OCI-LY7 (cell line): Measurements from ENCODE around the gene ARMC9.

ENCODE experiments used
- EZH2phosphoT487 ChIP-seq: fragments of 200-600 bp; sonication (generic); IDR thresholded peaks from 2 replicates; pipeline ENCODE4 v1.6.1; 2018; ENCODE audit warnings: low read depth, borderline replicate concordance, mild to moderate bottlenecking, mixed run types, antibody characterized with exemption, low read length, moderate library complexity, mixed read lengths
- TF ChIP-seq, protein P1 (sequence below): fragments of 200-600 bp; sonication (generic); conservative IDR thresholded peaks from 2 replicates; pipeline ENCODE4 v1.5.1; 2014; ENCODE audit warnings: mild to moderate bottlenecking, antibody characterized with exemption, low read length, moderate library complexity, mixed read lengths

DNA sequence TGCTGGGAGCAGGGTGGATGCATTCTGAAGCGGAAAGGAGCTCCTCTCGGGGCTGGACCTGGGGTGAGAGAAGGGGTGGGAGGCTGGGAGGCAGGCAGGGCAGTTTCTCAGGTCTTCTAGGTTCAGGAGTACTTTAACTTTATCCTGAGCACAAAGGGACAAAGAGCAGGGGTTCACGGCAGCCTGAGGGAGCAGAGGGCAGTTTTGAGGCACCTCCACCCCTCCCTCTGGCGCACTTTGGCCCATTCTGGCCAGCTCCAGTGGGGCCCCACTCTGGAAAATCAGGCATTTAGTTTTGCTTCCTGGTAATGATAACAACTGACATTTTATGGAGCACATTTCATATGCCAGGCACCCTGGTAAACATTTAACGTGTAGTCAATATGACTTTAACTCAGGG is 211.3 kb downstream of the ARMC9 start:
- TF ChIP-seq, protein P1, sequence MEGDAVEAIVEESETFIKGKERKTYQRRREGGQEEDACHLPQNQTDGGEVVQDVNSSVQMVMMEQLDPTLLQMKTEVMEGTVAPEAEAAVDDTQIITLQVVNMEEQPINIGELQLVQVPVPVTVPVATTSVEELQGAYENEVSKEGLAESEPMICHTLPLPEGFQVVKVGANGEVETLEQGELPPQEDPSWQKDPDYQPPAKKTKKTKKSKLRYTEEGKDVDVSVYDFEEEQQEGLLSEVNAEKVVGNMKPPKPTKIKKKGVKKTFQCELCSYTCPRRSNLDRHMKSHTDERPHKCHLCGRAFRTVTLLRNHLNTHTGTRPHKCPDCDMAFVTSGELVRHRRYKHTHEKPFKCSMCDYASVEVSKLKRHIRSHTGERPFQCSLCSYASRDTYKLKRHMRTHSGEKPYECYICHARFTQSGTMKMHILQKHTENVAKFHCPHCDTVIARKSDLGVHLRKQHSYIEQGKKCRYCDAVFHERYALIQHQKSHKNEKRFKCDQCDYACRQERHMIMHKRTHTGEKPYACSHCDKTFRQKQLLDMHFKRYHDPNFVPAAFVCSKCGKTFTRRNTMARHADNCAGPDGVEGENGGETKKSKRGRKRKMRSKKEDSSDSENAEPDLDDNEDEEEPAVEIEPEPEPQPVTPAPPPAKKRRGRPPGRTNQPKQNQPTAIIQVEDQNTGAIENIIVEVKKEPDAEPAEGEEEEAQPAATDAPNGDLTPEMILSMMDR: no peak
- TF ChIP-seq EZH2phosphoT487: no peak
